Activated CD8-positive, alpha-beta memory T cell treated with anti-CD3 and anti-CD28 coated beads, Interleukin-2, amount 50 U/mL, for 1 hour (primary cell): ENCODE results near the gene TMEM196.
"Not testable (repeated sequence)": the region's sequence is repeated elsewhere in the genome, so short reads cannot be mapped to it uniquely, and the experiment has no call there.

Experiments
- DNase-seq: peaks from one replicate; pipeline ENCODE4 v3.0.0-alpha.2; 2020; ENCODE audit errors: extremely low read depth

The TMEM196 gene

GRCh38 chr7:19707240-19707639 is 66.2 kb downstream of the TMEM196 start:
- no peak for DNase-seq

- no peak for DNase-seq
These were observed 67.8 kb downstream of the TMEM196 start for GRCh38 chr7:19705663-19706062.

- DNase-seq, result no peak
These were observed 71.9 kb downstream of the TMEM196 start for GRCh38 chr7:19701471-19701870.

- no peak for DNase-seq
These were observed 72.5 kb downstream of the TMEM196 start for GRCh38 chr7:19700936-19701335.

- no peak for DNase-seq
These were observed 75.1 kb downstream of the TMEM196 start for GRCh38 chr7:19698331-19698730.

- DNase-seq, result no peak
These were observed 76.5 kb downstream of the TMEM196 start for GRCh38 chr7:19696926-19697325.

GRCh38 chr7:19692111-19692828 is 81.1 kb downstream of the TMEM196 start:
- DNase-seq, result no peak

- no peak for DNase-seq
These were observed 82.7 kb downstream of the TMEM196 start for GRCh38 chr7:19690736-19691135.

GRCh38 chr7:19689130-19689529 is 84.3 kb downstream of the TMEM196 start:
- DNase-seq, result not testable (repeated sequence)

- DNase-seq, result no peak
These were observed 91.8 kb downstream of the TMEM196 start for GRCh38 chr7:19681596-19681995.

- DNase-seq, result no peak
These were observed 96.2 kb downstream of the TMEM196 start for GRCh38 chr7:19677180-19677579.

GRCh38 chr7:19675816-19676215 is 97.6 kb downstream of the TMEM196 start:
- no peak for DNase-seq

- DNase-seq, result no peak
These were observed 99.0 kb downstream of the TMEM196 start for GRCh38 chr7:19674266-19674960.

- no peak for DNase-seq
These were observed 102.6 kb downstream of the TMEM196 start for GRCh38 chr7:19670806-19671205.
